ENCODE measurements around the gene AFAP1. TPM values are rescaled to one million over a fixed set of nuclear protein-coding genes. Genes with fewer than 3 reads are reported as not detected.

Gene AFAP1
- total RNA-seq, 1 donor from 2014 or later: 29.8 TPM

- peak in 1 of 2 donors; percentile 48 for DNase-seq (ENCODE audit: low read depth in 2 of 2)
Measured at GRCh38 chr4:7867701-7868435, 71.8 kb downstream of the AFAP1 start.

- no peak for DNase-seq (ENCODE audit: low read depth in 2 of 2)
Measured at GRCh38 chr4:7867191-7867590, 72.5 kb downstream of the AFAP1 start.

GRCh38 chr4:7865533-7865932, 74.1 kb downstream of the AFAP1 start:
- no peak for DNase-seq (ENCODE audit: low read depth in 2 of 2)

GRCh38 chr4:7864685-7865084, 75.0 kb downstream of the AFAP1 start:
- no peak for DNase-seq (ENCODE audit: low read depth in 2 of 2)

GRCh38 chr4:7863911-7864681, 75.6 kb downstream of the AFAP1 start:
- DNase-seq (ENCODE audit: low read depth in 2 of 2): peak in 1 of 2 donors; percentile 40

- no peak for DNase-seq (ENCODE audit: low read depth in 2 of 2)
Measured at GRCh38 chr4:7862561-7863192, 77.0 kb downstream of the AFAP1 start.

- peak; percentile 47 to 81 for DNase-seq (ENCODE audit: low read depth in 2 of 2)
Measured at GRCh38 chr4:7861440-7861881, 78.2 kb downstream of the AFAP1 start.

GRCh38 chr4:7860600-7861163, 79.0 kb downstream of the AFAP1 start:
- no peak for DNase-seq (ENCODE audit: low read depth in 2 of 2)

GRCh38 chr4:7859326-7859725, 80.3 kb downstream of the AFAP1 start:
- no peak for DNase-seq (ENCODE audit: low read depth in 2 of 2)

- DNase-seq (ENCODE audit: low read depth in 2 of 2): no peak
Measured at GRCh38 chr4:7858498-7858897, 81.2 kb downstream of the AFAP1 start.

GRCh38 chr4:7857993-7858392, 81.7 kb downstream of the AFAP1 start:
- no peak for DNase-seq (ENCODE audit: low read depth in 2 of 2)

GRCh38 chr4:7857238-7857701, 82.4 kb downstream of the AFAP1 start:
- DNase-seq (ENCODE audit: low read depth in 2 of 2): peak in 1 of 2 donors; percentile 83

- no peak for DNase-seq (ENCODE audit: low read depth in 2 of 2)
Measured at GRCh38 chr4:7855731-7856130, 83.9 kb downstream of the AFAP1 start.

- DNase-seq (ENCODE audit: low read depth in 2 of 2): peak in 1 of 2 donors; percentile 82
Measured at GRCh38 chr4:7854697-7855370, 84.8 kb downstream of the AFAP1 start.

- no peak for DNase-seq (ENCODE audit: low read depth in 2 of 2)
Measured at GRCh38 chr4:7854216-7854615, 85.4 kb downstream of the AFAP1 start.

GRCh38 chr4:7853271-7853670, 86.4 kb downstream of the AFAP1 start:
- no peak for DNase-seq (ENCODE audit: low read depth in 2 of 2)

- DNase-seq (ENCODE audit: low read depth in 2 of 2): no peak
Measured at GRCh38 chr4:7852568-7853185, 87.0 kb downstream of the AFAP1 start.

GRCh38 chr4:7850489-7850888, 89.2 kb downstream of the AFAP1 start:
- DNase-seq (ENCODE audit: low read depth in 2 of 2): no peak

GRCh38 chr4:7847206-7847605, 92.5 kb downstream of the AFAP1 start:
- no peak for DNase-seq (ENCODE audit: low read depth in 2 of 2)

GRCh38 chr4:7845493-7846128, 94.0 kb downstream of the AFAP1 start:
- DNase-seq (ENCODE audit: low read depth in 2 of 2): peak in 1 of 2 donors; percentile 51
